WERI-Rb-1 (cell line): Measurements from ENCODE around the gene UBXN1.
A peak's percentile ranks its signal among the peaks of the same experiment; 100 is the strongest.
"Not testable (repeated sequence)": the region's sequence is repeated elsewhere in the genome, so short reads cannot be mapped to it uniquely, and the experiment has no call there.

Experiments
- DNase-seq: peaks from one replicate; pipeline ENCODE4 v3.0.0-alpha.2; 2020
- H3K27ac ChIP-seq: fragments of 250-450 bp; sonication (Bioruptor Pico); 2 replicates; pipeline ENCODE4 v1.5.1; 2020; ENCODE audit warnings: mild to moderate bottlenecking, moderate library complexity
- H3K27me3 ChIP-seq: fragments of 250-450 bp; sonication (Bioruptor Pico); 2 replicates; pipeline ENCODE4 v1.5.1; 2021; ENCODE audit warnings: mild to moderate bottlenecking, low read depth, moderate library complexity; ENCODE audit not compliant: insufficient read depth, severe bottlenecking
- H3K36me3 ChIP-seq: fragments of 250-450 bp; sonication (Bioruptor Pico); 2 replicates; pipeline ENCODE4 v1.5.1; 2020; ENCODE audit warnings: mild to moderate bottlenecking, moderate library complexity
- H3K4me3 ChIP-seq: 2 replicates; pipeline ENCODE4 v1.5.1; 2011; ENCODE audit warnings: low read depth, mild to moderate bottlenecking, control low read depth, low read length
- H3K9me3 ChIP-seq: fragments of 250-450 bp; sonication (Bioruptor Pico); 2 replicates; pipeline ENCODE4 v1.5.1; 2021; ENCODE audit warnings: mild to moderate bottlenecking, moderate library complexity; ENCODE audit not compliant: severe bottlenecking
- CTCF ChIP-seq: IDR thresholded peaks from 2 replicates; pipeline ENCODE4 v1.5.1; 2011; ENCODE audit warnings: low read depth, mild to moderate bottlenecking, control low read depth, inconsistent platforms, low read length

UBXN1 gene

GRCh38 chr11:62682518-62682917 lies 3.6 kb upstream of the UBXN1 start:
- H3K4me3 ChIP-seq: no peak overlapping the region
- no peak overlapping the region for H3K27ac ChIP-seq
- H3K27me3 ChIP-seq: no peaks in the 10 kb centered on the region
- no peak for TF ChIP-seq CTCF
- no peak for DNase-seq
- peaks cover 9% of the 10 kb centered on the region for H3K36me3 ChIP-seq
- no peaks in the 10 kb centered on the region for H3K9me3 ChIP-seq

GRCh38 chr11:62680825-62681240 lies 2.0 kb upstream of the UBXN1 start:
- Histone ChIP-seq H3K36me3 (peaks cover 26% of the 10 kb centered on the region), H3K27ac (peak overlapping the region; percentile 1), H3K9me3 (no peaks in the 10 kb centered on the region), H3K27me3 (no peaks in the 10 kb centered on the region), H3K4me3 (no peak overlapping the region)
- TF ChIP-seq CTCF: peak; percentile 78
- peak; percentile 68 for DNase-seq

GRCh38 chr11:62678433-62678769 lies 472 bp downstream of the UBXN1 start:
- Histone ChIP-seq H3K4me3 (peak overlapping the region; percentile 88), H3K27ac (peak overlapping the region; percentile 85), H3K36me3 (peaks cover 46% of the 10 kb centered on the region), H3K27me3 (no peaks in the 10 kb centered on the region), H3K9me3 (no peaks in the 10 kb centered on the region)
- DNase-seq: no peak
- no peak for TF ChIP-seq CTCF

- TF ChIP-seq CTCF: no peak
- Histone ChIP-seq H3K27ac (no peak overlapping the region), H3K4me3 (no peak overlapping the region), H3K9me3 (no peaks in the 10 kb centered on the region), H3K27me3 (no peaks in the 10 kb centered on the region), H3K36me3 (peaks cover 53% of the 10 kb centered on the region)
- DNase-seq: no peak
Measured at GRCh38 chr11:62677714-62678113, 1.2 kb downstream of the UBXN1 start.

- Histone ChIP-seq H3K27me3 (no peaks in the 10 kb centered on the region), H3K36me3 (peaks cover 56% of the 10 kb centered on the region), H3K9me3 (no peaks in the 10 kb centered on the region), H3K27ac (peak overlapping the region; percentile 39; the same call in 1 of the 2 replicates), H3K4me3 (no peak overlapping the region)
- DNase-seq: no peak
- no peak for TF ChIP-seq CTCF
Measured at GRCh38 chr11:62677156-62677555, 1.7 kb downstream of the UBXN1 start.

GRCh38 chr11:62676698-62677097 lies 2.2 kb downstream of the UBXN1 start:
- no peak overlapping the region for H3K4me3 ChIP-seq
- H3K36me3 ChIP-seq: peaks cover 58% of the 10 kb centered on the region
- DNase-seq: no peak
- peak; percentile 19; the same call in 1 of the 2 replicates for TF ChIP-seq CTCF
- H3K27ac ChIP-seq: peak overlapping the region; percentile 39; the same call in 1 of the 2 replicates
- H3K27me3 ChIP-seq: no peaks in the 10 kb centered on the region
- no peaks in the 10 kb centered on the region for H3K9me3 ChIP-seq

- H3K36me3 ChIP-seq: peaks cover 61% of the 10 kb centered on the region
Measured at GRCh38 chr11:62675415-62675814, 3.5 kb downstream of the UBXN1 start.

More at GRCh38 chr11:62675415-62675814, 3.5 kb downstream of the UBXN1 start:
- not testable (repeated sequence) for H3K27me3 ChIP-seq, H3K9me3 ChIP-seq, H3K4me3 ChIP-seq, H3K27ac ChIP-seq, DNase-seq
